GM18498 (cell line): ENCODE data around the gene MANF.

Source experiments
- ATAC-seq: cut with Tn5 transposase; IDR thresholded peaks from one replicate; pipeline ENCODE4 v1.9.1; 2021; ENCODE audit warnings: mild to moderate bottlenecking, moderate library complexity; ENCODE audit not compliant: unreplicated experiment

The MANF gene

GRCh38 chr3:51426921-51427320 is 41.8 kb downstream of the MANF start:
- ATAC-seq: no peak

- ATAC-seq: no peak
Measured at GRCh38 chr3:51429138-51429537, 44.0 kb downstream of the MANF start.

- no peak for ATAC-seq
Measured at GRCh38 chr3:51434110-51434509, 49.0 kb downstream of the MANF start.

GRCh38 chr3:51434746-51435327 is 49.7 kb downstream of the MANF start:
- ATAC-seq: no peak

GRCh38 chr3:51436998-51437639 is 52.0 kb downstream of the MANF start:
- ATAC-seq: no peak
